Adrenal gland (tissue), 12 donors: Measurements from ENCODE around the gene UBE3D. TPM values are rescaled to one million over a fixed set of nuclear protein-coding genes. Genes with fewer than 3 reads are reported as not detected.
A peak's percentile ranks its signal among the peaks of the same experiment; 100 is the strongest.

Experiments used
- DNase-seq, 7 donors: peaks; one replicate each; pipeline ENCODE4 v3.0.0-alpha.2; 2019 to 2020
- H3K27ac ChIP-seq, 5 donors: fragments of 200-600 bp; sonication (generic) in 4 of 5; 1 replicate in 3 of 5; 2 replicates in 2 of 5; pipeline versions ENCODE4 v1.5.1 to v1.8.0; 2016 to 2020; ENCODE audit warnings: mild to moderate bottlenecking in 1 of 5
- H3K27me3 ChIP-seq: fragments of 200-600 bp; 2 replicates; pipeline ENCODE4 v1.8.0; 2021
- H3K36me3 ChIP-seq, 2 donors: fragments of 200-600 bp; replicated peaks in 1 of 2; 1 replicate in 1 of 2; 2 replicates in 1 of 2; pipeline versions ENCODE4 v1.5.1 to v1.8.0; 2018 to 2022
- H3K4me1 ChIP-seq, 2 donors: fragments of 200-600 bp; replicated peaks in 1 of 2; 1 replicate in 1 of 2; 2 replicates in 1 of 2; pipeline versions ENCODE4 v1.5.1 to v1.8.0; 2018 to 2021
- H3K4me3 ChIP-seq, 4 donors: fragments of 200-600 bp; sonication (generic) in 3 of 4; one replicate each; pipeline ENCODE4 v1.5.1; 2016 to 2018
- H3K9me3 ChIP-seq, 3 donors: fragments of 200-600 bp; sonication (generic) in 1 of 3; replicated peaks in 1 of 3; 1 replicate in 2 of 3; 2 replicates in 1 of 3; pipeline versions ENCODE4 v1.5.1 to v1.8.0; 2016 to 2021
- CTCF ChIP-seq, 6 experiments: fragments of 450-650 bp in 4 of 6; fragments of 200-600 bp in 2 of 6; sonication (generic) in 1 of 6; IDR thresholded peaks; 1 replicate in 5 of 6; 2 replicates in 1 of 6; pipeline versions ENCODE4 v1.5.1 to v1.8.0; 2016 to 2021; ENCODE audit warnings: antibody characterized with exemption in 6 of 6, mild to moderate bottlenecking in 2 of 6, moderate library complexity in 1 of 6
- POLR2A ChIP-seq, 2 donors: fragments of 450-650 bp; IDR thresholded peaks; one replicate each; pipeline ENCODE4 v1.6.1; 2017; ENCODE audit warnings: antibody characterized with exemption in 2 of 2, mild to moderate bottlenecking in 2 of 2, moderate library complexity in 1 of 2
- WGBS, 4 donors: extraction: QIAGEN DNeasy Blood & Tissue Kit in 2 of 4; methylation state at CpG; one replicate each; pipeline versions ENCODE4 v1.1.5 to v1.1.7; 2013 to 2017; 5-methylcytosine and 5-hydroxymethylcytosine counted together
- intact Hi-C, 2 donors: fragments of 100-400 bp; cut with DNase I; formaldehyde crosslinking; loops; one replicate each; pipeline versions ENCODE4 v1.14.1 to v1.15.0; 2022 to 2023
- polyA plus RNA-seq, 3 donors: library from polyadenylated mRNA; stranded (reverse); fragments of 200-250 nt in 2 of 3; fragments of 350-450 nt in 1 of 3; fragmentation: Illumina TruSeq in 1 of 3; extraction: RNeasy Lipid Tissue Mini Kit (QIAGEN cat#74804) in 1 of 3; gene quantifications; one replicate each; pipeline ENCODE4 v1.2.3, GENCODE V29; 2013 to 2014
- total RNA-seq, 9 donors: library from RNA; depleted of rRNA in 4 of 9; stranded (reverse); fragments of >200 nt in 4 of 9; fragments of 120-200 nt in 1 of 9; fragmentation: NEBNext Ultra II Directional in 1 of 9; extraction: Animal tissue kit (Norgen Biotek cat#: 25700) in 1 of 9; gene quantifications; one replicate each; pipeline versions ENCODE4 v1.1.0 to v1.2.4, GENCODE V29; 2013 to 2023
- donor health status: healthy with polysubstance abuse.
- donor health status: Bipolar disorder and iron deficiency.
- donor health status: DM: yes; HTN: yes; CAD: no.
- donor health status: DM: no; HTN: no; CAD: no.
- donor health status: DM: no; HTN: no; CAD: no.
- donor health status: DM: yes; HTN: yes; CAD: no.

UBE3D gene
- total and polyA plus RNA-seq, 12 donors: 1.3 to 15.9 (median 7.7) TPM

GRCh38 chr6:83073615-83074014 is 8.0 kb upstream of the UBE3D start:
- intact Hi-C loops: no loop called here
- Histone ChIP-seq H3K9me3 (no peaks in the 10 kb centered on the region), H3K4me1 (peaks cover 3 to 27% of the 10 kb centered on the region in 2 donors), H3K27me3 (no peaks in the 10 kb centered on the region), H3K4me3 (no peak overlapping the region), H3K36me3 (no peaks in the 10 kb centered on the region), H3K27ac (no peak overlapping the region)
- TF ChIP-seq CTCF (IDR thresholded peaks at IDR 0.05): no peak
- TF ChIP-seq POLR2A (IDR thresholded peaks at IDR 0.05): no peak
- no peak for DNase-seq
- 67 to 93% (median 87%) methylated on average over 1 of the region's 1 CpG for WGBS, 4 donors

DNA sequence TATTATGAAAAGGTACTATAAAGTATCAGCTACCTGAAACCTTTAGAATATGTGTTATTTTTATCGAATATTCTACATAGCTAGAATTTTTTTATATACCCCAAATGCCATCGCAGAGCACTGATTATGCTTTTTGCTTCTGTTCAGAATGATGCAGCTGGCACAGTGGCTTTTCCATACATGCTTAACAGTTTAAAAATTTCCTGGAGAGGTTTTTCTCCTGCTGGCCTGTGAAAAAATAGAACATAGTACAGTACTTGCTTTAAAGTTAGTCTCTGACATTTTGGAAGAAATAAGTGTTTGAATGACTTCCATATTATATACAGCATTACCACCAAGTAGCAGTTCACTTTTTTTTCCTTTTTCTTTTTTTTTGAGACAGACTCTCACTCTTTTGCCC is 7.1 kb upstream of the UBE3D start:
- H3K4me1 ChIP-seq: peaks cover 3 to 33% of the 10 kb centered on the region in 2 donors
- H3K4me3 ChIP-seq: no peak overlapping the region
- intact Hi-C loops: no loop called here
- H3K27me3 ChIP-seq: no peaks in the 10 kb centered on the region
- H3K36me3 ChIP-seq: no peaks in the 10 kb centered on the region
- H3K27ac ChIP-seq: no peak overlapping the region
- WGBS, 4 donors: 94 to 97% (median 95%) methylated on average over 2 of the region's 2 CpGs
- no peaks in the 10 kb centered on the region for H3K9me3 ChIP-seq
- no peak for DNase-seq
- TF ChIP-seq CTCF (IDR thresholded peaks at IDR 0.05): no peak
- no peak for TF ChIP-seq POLR2A (IDR thresholded peaks at IDR 0.05)

- H3K9me3 ChIP-seq: no peaks in the 10 kb centered on the region
- no peak for DNase-seq
- WGBS, 4 donors: 89 to 100% (median 92%) methylated on average over 1 of the region's 1 CpG
- intact Hi-C loops: no loop called here
- TF ChIP-seq CTCF (IDR thresholded peaks at IDR 0.05) (no peak), POLR2A (IDR thresholded peaks at IDR 0.05) (no peak)
- peaks cover 3 to 33% of the 10 kb centered on the region in 2 donors for H3K4me1 ChIP-seq
- no peak overlapping the region for H3K4me3 ChIP-seq
- H3K36me3 ChIP-seq: no peaks in the 10 kb centered on the region
- H3K27ac ChIP-seq: no peak overlapping the region
- no peaks in the 10 kb centered on the region for H3K27me3 ChIP-seq
Observed at GRCh38 chr6:83071707-83072106, 6.1 kb upstream of the UBE3D start.

DNA sequence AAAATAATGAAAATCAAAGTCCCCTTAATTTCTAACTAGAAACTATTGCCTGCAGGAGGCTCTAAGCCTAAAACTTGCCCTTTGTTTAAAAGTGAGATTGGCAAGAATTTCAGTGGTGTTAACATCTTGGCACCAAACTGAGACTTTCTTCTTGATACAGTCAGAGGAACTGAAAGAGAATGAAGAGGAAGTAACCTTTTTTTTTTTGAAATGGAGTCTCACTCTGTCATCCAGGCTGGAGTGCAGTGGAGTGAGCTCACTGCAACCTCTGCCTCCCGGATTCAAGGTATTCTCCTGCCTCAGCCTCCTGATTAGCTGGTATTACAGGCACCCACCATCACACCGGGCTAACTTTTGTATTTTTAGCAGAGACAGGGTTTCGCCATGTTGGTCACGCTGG is 5.4 kb upstream of the UBE3D start:
- no peak overlapping the region for H3K4me3 ChIP-seq
- no peaks in the 10 kb centered on the region for H3K27me3 ChIP-seq
- H3K36me3 ChIP-seq: no peaks in the 10 kb centered on the region
- H3K27ac ChIP-seq: peak overlapping the region in 1 of 5 donors; percentile 60
- TF ChIP-seq POLR2A (IDR thresholded peaks at IDR 0.05): no peak
- no peak for TF ChIP-seq CTCF (IDR thresholded peaks at IDR 0.05)
- H3K4me1 ChIP-seq: peaks cover 3 to 33% of the 10 kb centered on the region in 2 donors
- intact Hi-C loops: no loop called here
- 74 to 82% (median 78%) methylated on average over 4 of the region's 4 CpGs for WGBS, 4 donors
- H3K9me3 ChIP-seq: no peaks in the 10 kb centered on the region
- no peak for DNase-seq
